HepG2 (cell line): ENCODE results near the gene FAM43A. TPM values are rescaled to one million over a fixed set of nuclear protein-coding genes. Genes with fewer than 3 reads are reported as not detected.

Experiments used
- REXO4 ChIP-seq: sonication (generic); formaldehyde crosslinking; IDR thresholded peaks from 2 replicates; pipeline ENCODE4 v1.8.0; 2022; ENCODE audit warnings: missing genetic modification reagents, mild to moderate bottlenecking, borderline replicate concordance
- ZNF235 ChIP-seq: sonication (generic); formaldehyde crosslinking; IDR thresholded peaks from 2 replicates; pipeline ENCODE4 v1.8.1; 2023; ENCODE audit warnings: mild to moderate bottlenecking, missing genetic modification reagents, borderline replicate concordance
- ZNF709 ChIP-seq: sonication (generic); formaldehyde crosslinking; IDR thresholded peaks from 2 replicates; pipeline ENCODE4 v1.5.0; 2020; ENCODE audit warnings: mild to moderate bottlenecking, missing genetic modification reagents
- polyA plus RNA-seq, 8 experiments: library from polyadenylated mRNA; depleted of rRNA in 3 of 8; stranded (reverse) in 7 of 8; unstranded in 1 of 8; fragments of >200 nt; fragmentation: Illumina TruSeq in 4 of 8; extraction: Trizol in 4 of 8; gene quantifications; 2 replicates each; pipeline versions ENCODE4 v1.2.1 to v1.2.3, GENCODE V29; 2011 to 2016; ENCODE audit warnings: low read depth in 4 of 8, missing spikeins in 1 of 8, mixed read lengths in 1 of 8; ENCODE audit not compliant: insufficient read depth in 1 of 8
- total RNA-seq, 5 experiments: library from RNA; depleted of rRNA; stranded (reverse); fragments of >200 nt; fragmentation: Illumina TruSeq; extraction: Trizol; gene quantifications; 2 replicates each; pipeline ENCODE4 v1.2.3, GENCODE V29; 2016; ENCODE audit warnings: low read depth in 1 of 5
- TF ChIP-seq, protein P1 (sequence below): IDR thresholded peaks from 2 replicates; pipeline ENCODE4 v1.6.1; 2016; ENCODE audit warnings: low read depth, control low read depth
- TF ChIP-seq, protein P2 (sequence below): sonication (generic); formaldehyde crosslinking; IDR thresholded peaks from one replicate; pipeline ENCODE4 v1.5.1; 2020; ENCODE audit warnings: mild to moderate bottlenecking, missing genetic modification reagents; ENCODE audit errors: not compliant biosample characterization

The FAM43A gene
- total and polyA plus RNA-seq, 2 of the 13 experiments (the other 11 are each of a cell fraction or from before 2014, with no cell fraction given): 0.91 to 1.8 TPM

DNA sequence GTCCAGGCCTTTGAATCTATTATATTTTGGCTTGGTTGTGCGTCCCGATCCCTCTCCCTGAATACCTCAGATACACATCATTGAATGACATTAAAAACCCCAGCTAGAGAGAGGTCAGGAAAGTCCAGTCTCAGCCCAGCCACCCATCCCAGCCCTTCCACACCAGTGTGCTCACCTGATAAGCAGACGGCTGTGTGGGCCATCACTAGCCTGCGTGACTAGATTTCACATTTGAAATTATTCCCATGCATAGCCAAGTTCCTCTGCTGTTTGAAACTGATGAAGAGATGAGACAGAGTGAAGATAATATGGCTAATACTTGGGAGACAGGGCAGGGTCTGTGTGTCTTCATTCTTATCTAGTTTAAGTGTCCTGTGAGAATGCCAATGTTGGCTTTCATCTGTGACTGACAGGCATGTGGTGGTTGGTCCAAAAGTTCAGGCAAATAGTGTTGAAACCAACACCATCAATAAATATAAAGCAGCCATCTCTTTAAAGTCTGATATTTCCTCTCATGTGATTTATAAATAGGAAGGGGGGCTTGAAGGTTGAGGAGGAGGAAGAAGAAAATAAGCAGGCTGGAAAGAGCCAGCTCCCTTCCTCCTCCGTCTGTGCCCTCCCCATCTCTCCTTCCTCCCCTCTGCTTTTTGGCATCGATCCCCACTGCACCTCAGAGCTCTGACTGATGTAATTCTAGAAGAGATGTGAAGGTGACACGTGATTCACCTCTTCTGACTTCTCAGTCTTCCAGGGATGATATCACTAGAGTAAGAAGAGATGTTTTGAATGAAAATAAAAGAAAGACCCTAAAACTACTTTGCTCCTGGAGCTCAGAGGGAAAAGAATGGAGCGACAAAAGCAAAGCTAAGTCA, 5.1 kb downstream of the FAM43A start (continued):
- TF ChIP-seq, protein P1, sequence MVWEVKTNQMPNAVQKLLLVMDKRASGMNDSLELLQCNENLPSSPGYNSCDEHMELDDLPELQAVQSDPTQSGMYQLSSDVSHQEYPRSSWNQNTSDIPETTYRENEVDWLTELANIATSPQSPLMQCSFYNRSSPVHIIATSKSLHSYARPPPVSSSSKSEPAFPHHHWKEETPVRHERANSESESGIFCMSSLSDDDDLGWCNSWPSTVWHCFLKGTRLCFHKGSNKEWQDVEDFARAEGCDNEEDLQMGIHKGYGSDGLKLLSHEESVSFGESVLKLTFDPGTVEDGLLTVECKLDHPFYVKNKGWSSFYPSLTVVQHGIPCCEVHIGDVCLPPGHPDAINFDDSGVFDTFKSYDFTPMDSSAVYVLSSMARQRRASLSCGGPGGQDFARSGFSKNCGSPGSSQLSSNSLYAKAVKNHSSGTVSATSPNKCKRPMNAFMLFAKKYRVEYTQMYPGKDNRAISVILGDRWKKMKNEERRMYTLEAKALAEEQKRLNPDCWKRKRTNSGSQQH (CRISPR knock-in tag): no peak
- TF ChIP-seq REXO4 (no peak), ZNF709 (CRISPR knock-in tag) (no peak), ZNF235 (CRISPR knock-in tag) (no peak)
- TF ChIP-seq, protein P2, sequence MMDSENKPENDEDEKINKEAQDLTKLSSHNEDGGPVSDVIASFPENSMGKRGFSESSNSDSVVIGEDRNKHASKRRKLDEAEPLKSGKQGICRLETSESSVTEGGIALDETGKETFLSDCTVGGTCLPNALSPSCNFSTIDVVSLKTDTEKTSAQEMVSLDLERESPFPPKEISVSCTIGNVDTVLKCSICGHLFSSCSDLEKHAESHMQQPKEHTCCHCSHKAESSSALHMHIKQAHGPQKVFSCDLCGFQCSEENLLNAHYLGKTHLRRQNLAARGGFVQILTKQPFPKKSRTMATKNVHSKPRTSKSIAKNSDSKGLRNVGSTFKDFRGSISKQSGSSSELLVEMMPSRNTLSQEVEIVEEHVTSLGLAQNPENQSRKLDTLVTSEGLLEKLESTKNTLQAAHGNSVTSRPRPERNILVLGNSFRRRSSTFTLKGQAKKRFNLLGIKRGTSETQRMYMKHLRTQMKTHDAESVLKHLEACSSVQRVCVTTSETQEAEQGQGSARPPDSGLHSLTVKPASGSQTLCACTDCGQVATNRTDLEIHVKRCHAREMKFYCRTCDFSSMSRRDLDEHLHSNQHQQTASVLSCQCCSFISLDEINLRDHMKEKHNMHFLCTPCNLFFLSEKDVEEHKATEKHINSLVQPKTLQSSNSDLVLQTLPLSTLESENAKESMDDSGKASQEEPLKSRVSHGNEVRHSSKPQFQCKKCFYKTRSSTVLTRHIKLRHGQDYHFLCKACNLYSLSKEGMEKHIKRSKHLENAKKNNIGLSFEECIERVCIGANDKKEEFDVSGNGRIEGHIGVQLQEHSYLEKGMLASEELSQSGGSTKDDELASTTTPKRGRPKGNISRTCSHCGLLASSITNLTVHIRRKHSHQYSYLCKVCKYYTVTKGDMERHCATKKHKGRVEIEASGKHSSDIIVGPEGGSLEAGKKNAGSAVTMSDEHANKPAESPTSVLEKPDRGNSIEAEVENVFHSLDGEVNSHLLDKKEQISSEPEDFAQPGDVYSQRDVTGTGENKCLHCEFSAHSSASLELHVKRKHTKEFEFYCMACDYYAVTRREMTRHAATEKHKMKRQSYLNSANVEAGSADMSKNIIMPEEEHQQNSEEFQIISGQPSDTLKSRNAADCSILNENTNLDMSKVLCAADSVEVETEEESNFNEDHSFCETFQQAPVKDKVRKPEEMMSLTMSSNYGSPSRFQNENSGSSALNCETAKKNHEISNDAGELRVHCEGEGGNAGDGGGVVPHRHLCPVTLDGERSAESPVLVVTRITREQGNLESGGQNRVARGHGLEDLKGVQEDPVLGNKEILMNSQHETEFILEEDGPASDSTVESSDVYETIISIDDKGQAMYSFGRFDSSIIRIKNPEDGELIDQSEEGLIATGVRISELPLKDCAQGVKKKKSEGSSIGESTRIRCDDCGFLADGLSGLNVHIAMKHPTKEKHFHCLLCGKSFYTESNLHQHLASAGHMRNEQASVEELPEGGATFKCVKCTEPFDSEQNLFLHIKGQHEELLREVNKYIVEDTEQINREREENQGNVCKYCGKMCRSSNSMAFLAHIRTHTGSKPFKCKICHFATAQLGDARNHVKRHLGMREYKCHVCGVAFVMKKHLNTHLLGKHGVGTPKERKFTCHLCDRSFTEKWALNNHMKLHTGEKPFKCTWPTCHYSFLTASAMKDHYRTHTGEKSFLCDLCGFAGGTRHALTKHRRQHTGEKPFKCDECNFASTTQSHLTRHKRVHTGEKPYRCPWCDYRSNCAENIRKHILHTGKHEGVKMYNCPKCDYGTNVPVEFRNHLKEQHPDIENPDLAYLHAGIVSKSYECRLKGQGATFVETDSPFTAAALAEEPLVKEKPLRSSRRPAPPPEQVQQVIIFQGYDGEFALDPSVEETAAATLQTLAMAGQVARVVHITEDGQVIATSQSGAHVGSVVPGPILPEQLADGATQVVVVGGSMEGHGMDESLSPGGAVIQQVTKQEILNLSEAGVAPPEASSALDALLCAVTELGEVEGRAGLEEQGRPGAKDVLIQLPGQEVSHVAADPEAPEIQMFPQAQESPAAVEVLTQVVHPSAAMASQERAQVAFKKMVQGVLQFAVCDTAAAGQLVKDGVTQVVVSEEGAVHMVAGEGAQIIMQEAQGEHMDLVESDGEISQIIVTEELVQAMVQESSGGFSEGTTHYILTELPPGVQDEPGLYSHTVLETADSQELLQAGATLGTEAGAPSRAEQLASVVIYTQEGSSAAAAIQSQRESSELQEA (CRISPR knock-in tag): no peak
